HepG2 (cell line): ENCODE results near the gene TBC1D1. TPM values are rescaled to one million over a fixed set of nuclear protein-coding genes. Genes with fewer than 3 reads are reported as not detected.

ENCODE experiments used
- ATF3 ChIP-seq: sonication (generic); formaldehyde crosslinking; IDR thresholded peaks from 2 replicates; pipeline ENCODE4 v1.4.0; 2020; ENCODE audit warnings: missing genetic modification reagents
- CEBPB ChIP-seq: IDR thresholded peaks from 2 replicates; pipeline ENCODE4 v1.6.1; 2011; ENCODE audit warnings: low read depth, low read length, improper control_type of control experiment, borderline replicate concordance
- GATAD2A ChIP-seq: IDR thresholded peaks from 2 replicates; pipeline ENCODE4 v1.6.1; 2016
- HDAC6 ChIP-seq: fragments of 200-600 bp; sonication (generic); IDR thresholded peaks from 2 replicates; pipeline ENCODE4 v1.7.0; 2017; ENCODE audit warnings: mild to moderate bottlenecking, antibody characterized with exemption, low read length, low read depth
- HNRNPUL1 ChIP-seq: fragments of 200-400 bp; formaldehyde crosslinking; IDR thresholded peaks from 2 replicates; pipeline ENCODE4 v1.6.1; 2017; ENCODE audit warnings: low read depth, mild to moderate bottlenecking, low read length, moderate library complexity
- KLF6 ChIP-seq: IDR thresholded peaks from 2 replicates; pipeline ENCODE4 v1.8.0; 2016; ENCODE audit warnings: missing biosample characterization, missing genetic modification reagents
- MBNL3 ChIP-seq: fragments of 250-450 bp; sonication (Bioruptor Pico); conservative IDR thresholded peaks from 2 replicates; pipeline ENCODE4 v1.8.0; 2022; ENCODE audit warnings: mild to moderate bottlenecking, inconsistent platforms
- PHF21A ChIP-seq: sonication (generic); formaldehyde crosslinking; IDR thresholded peaks from 2 replicates; pipeline ENCODE4 v1.5.0; 2020; ENCODE audit warnings: mild to moderate bottlenecking, missing genetic modification reagents
- RARG ChIP-seq: sonication (generic); formaldehyde crosslinking; IDR thresholded peaks from 2 replicates; pipeline ENCODE4 v1.4.0; 2020; ENCODE audit warnings: low read depth, mild to moderate bottlenecking, missing genetic modification reagents
- SP2 ChIP-seq: sonication (generic); formaldehyde crosslinking; IDR thresholded peaks from 2 replicates; pipeline ENCODE4 v1.5.1; 2020; ENCODE audit warnings: mild to moderate bottlenecking, missing genetic modification reagents
- SP4 ChIP-seq: sonication (generic); formaldehyde crosslinking; IDR thresholded peaks from 2 replicates; pipeline ENCODE4 v1.8.1; 2023; ENCODE audit warnings: mild to moderate bottlenecking, missing genetic modification reagents
- TCF7L2 ChIP-seq: IDR thresholded peaks from 2 replicates; pipeline ENCODE4 v1.6.1; 2011; ENCODE audit warnings: mild to moderate bottlenecking, low read depth, low read length, moderate library complexity
- ZBTB42 ChIP-seq: sonication (generic); formaldehyde crosslinking; IDR thresholded peaks from 2 replicates; pipeline ENCODE4 v1.5.0; 2020; ENCODE audit warnings: mild to moderate bottlenecking, missing genetic modification reagents
- ZNF30 ChIP-seq: sonication (generic); formaldehyde crosslinking; IDR thresholded peaks from 2 replicates; pipeline ENCODE4 v1.5.0; 2020; ENCODE audit warnings: mild to moderate bottlenecking, missing genetic modification reagents
- ZNF496 ChIP-seq: sonication (generic); formaldehyde crosslinking; IDR thresholded peaks from 2 replicates; pipeline ENCODE4 v1.8.1; 2023; ENCODE audit warnings: mild to moderate bottlenecking, moderate library complexity, missing genetic modification reagents; ENCODE audit not compliant: insufficient replicate concordance
- ZNF512B ChIP-seq: sonication (generic); formaldehyde crosslinking; IDR thresholded peaks from 2 replicates; pipeline ENCODE4 v1.5.1; 2020; ENCODE audit warnings: missing genetic modification reagents, mild to moderate bottlenecking, borderline replicate concordance
- ZNF879 ChIP-seq: sonication (generic); formaldehyde crosslinking; IDR thresholded peaks from 2 replicates; pipeline ENCODE4 v1.8.1; 2023; ENCODE audit warnings: missing genetic modification reagents
- ZSCAN21 ChIP-seq: sonication (generic); formaldehyde crosslinking; IDR thresholded peaks from 2 replicates; pipeline ENCODE4 v1.8.0; 2022; ENCODE audit warnings: mild to moderate bottlenecking, missing genetic modification reagents, moderate library complexity, borderline replicate concordance
- ZXDC ChIP-seq: sonication (generic); formaldehyde crosslinking; IDR thresholded peaks from 2 replicates; pipeline ENCODE4 v1.5.0; 2020; ENCODE audit warnings: mild to moderate bottlenecking, missing genetic modification reagents
- polyA plus RNA-seq, 8 experiments: library from polyadenylated mRNA; depleted of rRNA in 3 of 8; stranded (reverse) in 7 of 8; unstranded in 1 of 8; fragments of >200 nt; fragmentation: Illumina TruSeq in 4 of 8; extraction: Trizol in 4 of 8; gene quantifications; 2 replicates each; pipeline versions ENCODE4 v1.2.1 to v1.2.3, GENCODE V29; 2011 to 2016; ENCODE audit warnings: low read depth in 4 of 8, missing spikeins in 1 of 8, mixed read lengths in 1 of 8; ENCODE audit not compliant: insufficient read depth in 1 of 8
- total RNA-seq, 5 experiments: library from RNA; depleted of rRNA; stranded (reverse); fragments of >200 nt; fragmentation: Illumina TruSeq; extraction: Trizol; gene quantifications; 2 replicates each; pipeline ENCODE4 v1.2.3, GENCODE V29; 2016; ENCODE audit warnings: low read depth in 1 of 5
- TF ChIP-seq, protein P1 (sequence below): IDR thresholded peaks from 2 replicates; pipeline ENCODE4 v1.6.1; 2016; ENCODE audit warnings: missing biosample characterization, missing genetic modification reagents, low read depth
- TF ChIP-seq, protein P2 (sequence below): sonication (generic); formaldehyde crosslinking; IDR thresholded peaks from 2 replicates; pipeline ENCODE4 v1.4.0; 2020; ENCODE audit warnings: missing genetic modification reagents

The TBC1D1 gene
- total and polyA plus RNA-seq, 2 of the 13 experiments (the other 11 are each of a cell fraction or from before 2014, with no cell fraction given): 37.3 to 62.8 TPM

- TF ChIP-seq CEBPB: no peak
- TF ChIP-seq, protein P1, sequence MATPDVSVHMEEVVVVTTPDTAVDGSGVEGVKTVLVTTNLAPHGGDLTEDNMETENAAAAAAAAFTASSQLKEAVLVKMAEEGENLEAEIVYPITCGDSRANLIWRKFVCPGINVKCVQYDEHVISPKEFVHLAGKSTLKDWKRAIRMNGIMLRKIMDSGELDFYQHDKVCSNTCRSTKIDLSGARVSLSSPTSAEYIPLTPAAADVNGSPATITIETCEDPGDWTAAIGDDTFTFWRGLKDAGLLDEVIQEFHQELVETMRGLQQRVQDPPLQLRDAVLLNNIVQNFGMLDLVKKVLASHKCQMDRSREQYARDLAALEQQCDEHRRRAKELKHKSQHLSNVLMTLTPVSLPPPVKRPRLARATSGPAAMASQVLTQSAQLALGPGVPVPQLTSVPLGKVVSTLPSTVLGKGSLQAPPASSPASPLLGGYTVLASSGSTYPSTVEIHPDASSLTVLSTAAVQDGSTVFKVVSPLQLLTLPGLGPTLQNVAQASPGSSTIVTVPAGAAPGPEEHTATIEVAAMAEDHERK (CRISPR knock-in tag): no peak
- no peak for TF ChIP-seq HDAC6
- TF ChIP-seq PHF21A (CRISPR knock-in tag): peak; percentile 48; the same call in 1 of the 2 replicates
- TF ChIP-seq GATAD2A (CRISPR knock-in tag): no peak; the same call in none of the 2 replicates
- TF ChIP-seq ZXDC (CRISPR knock-in tag): 0 out of 2 replicates have a peak, but pooled peaks have one; percentile 48
- TF ChIP-seq TCF7L2: no peak
- no peak for TF ChIP-seq ZSCAN21 (CRISPR knock-in tag)
- TF ChIP-seq HNRNPUL1: no peak
- TF ChIP-seq ZNF496 (CRISPR knock-in tag): no peak
- no peak for TF ChIP-seq MBNL3 (CRISPR knock-in tag)
- TF ChIP-seq SP4 (CRISPR knock-in tag): 0 out of 2 replicates have a peak, but pooled peaks have one; percentile 21
- TF ChIP-seq, protein P2, sequence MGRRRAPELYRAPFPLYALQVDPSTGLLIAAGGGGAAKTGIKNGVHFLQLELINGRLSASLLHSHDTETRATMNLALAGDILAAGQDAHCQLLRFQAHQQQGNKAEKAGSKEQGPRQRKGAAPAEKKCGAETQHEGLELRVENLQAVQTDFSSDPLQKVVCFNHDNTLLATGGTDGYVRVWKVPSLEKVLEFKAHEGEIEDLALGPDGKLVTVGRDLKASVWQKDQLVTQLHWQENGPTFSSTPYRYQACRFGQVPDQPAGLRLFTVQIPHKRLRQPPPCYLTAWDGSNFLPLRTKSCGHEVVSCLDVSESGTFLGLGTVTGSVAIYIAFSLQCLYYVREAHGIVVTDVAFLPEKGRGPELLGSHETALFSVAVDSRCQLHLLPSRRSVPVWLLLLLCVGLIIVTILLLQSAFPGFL (CRISPR knock-in tag): no peak
- TF ChIP-seq ZNF879 (CRISPR knock-in tag): no peak
- TF ChIP-seq ZBTB42: no peak
- no peak for TF ChIP-seq ZNF30
- TF ChIP-seq ATF3 (CRISPR knock-in tag): no peak
- TF ChIP-seq KLF6 (CRISPR knock-in tag): no peak
- no peak for TF ChIP-seq RARG (CRISPR knock-in tag)
- no peak for TF ChIP-seq ZNF512B
- TF ChIP-seq SP2 (CRISPR knock-in tag): no peak
Measured at GRCh38 chr4:38128478-38129459, 237.9 kb downstream of the TBC1D1 start (continued).
